T-helper 1 cell treated with Interleukin-12 subunit alpha and Interleukin-12 subunit beta and Interleukin-4 antibody, amounts not matched to agents 30 ng/mL and 1 ng/mL, for 36 hours (primary cell): ENCODE data around the gene ANTKMT. TPM values are rescaled to one million over a fixed set of nuclear protein-coding genes. Genes with fewer than 3 reads are reported as not detected.
"Not testable (repeated sequence)": the region's sequence is repeated elsewhere in the genome, so short reads cannot be mapped to it uniquely, and the experiment has no call there.

Experiments
- intact Hi-C: fragments of 100-400 bp; cut with micrococcal nuclease; formaldehyde crosslinking; loops from one replicate; pipeline ENCODE4 v1.15.1; 2024
- total RNA-seq: library from RNA; stranded (reverse); gene quantifications from 2 replicates; pipeline ENCODE4 v1.2.3, GENCODE V29; 2022

Gene ANTKMT
- total RNA-seq, 1 donor from 2014 or later: 10.8 TPM

- intact Hi-C loops: loop anchor here (1.0 kb wide), 2 partner anchors 12 to 26 kb away; no protein-coding TSS in a partner anchor
Measured at GRCh38 chr16:739560-740458, 18.9 kb downstream of the ANTKMT start.

- intact Hi-C loops: loop anchor here (1.0 kb wide), 2 partner anchors 12 to 26 kb away; no protein-coding TSS in a partner anchor
Measured at GRCh38 chr16:740459-740763, 19.5 kb downstream of the ANTKMT start.

- intact Hi-C loops: loop anchor here (1.0 kb wide), 2 partner anchors 13 to 27 kb away; no protein-coding TSS in a partner anchor
Measured at GRCh38 chr16:740764-741505, 20.0 kb downstream of the ANTKMT start, which contains the start of gene CIAO3. Gene CIAO3 (minus strand): TSS chr16:740997. CDS start chr16:740985, 12 bp downstream.

- intact Hi-C loops: no loop called here
Measured at GRCh38 chr16:741986-742629, 21.2 kb downstream of the ANTKMT start.

- intact Hi-C loops: not testable (repeated sequence)
Measured at GRCh38 chr16:742894-743293, 21.9 kb downstream of the ANTKMT start.

- intact Hi-C loops: no loop called here
Measured at GRCh38 chr16:743794-744500, 23.0 kb downstream of the ANTKMT start.

GRCh38 chr16:745739-746138 is 24.8 kb downstream of the ANTKMT start:
- intact Hi-C loops: no loop called here

- intact Hi-C loops: no loop called here
Measured at GRCh38 chr16:746637-747036, 25.7 kb downstream of the ANTKMT start.

- intact Hi-C loops: no loop called here
Measured at GRCh38 chr16:747978-748746, 27.2 kb downstream of the ANTKMT start.

GRCh38 chr16:749010-749409 is 28.1 kb downstream of the ANTKMT start:
- intact Hi-C loops: no loop called here

- intact Hi-C loops: no loop called here
Measured at GRCh38 chr16:750485-750884, 29.5 kb downstream of the ANTKMT start.

GRCh38 chr16:751152-752006 is 30.4 kb downstream of the ANTKMT start:
- intact Hi-C loops: no loop called here

GRCh38 chr16:752007-752312 is 31.0 kb downstream of the ANTKMT start:
- intact Hi-C loops: no loop called here

- intact Hi-C loops: not testable (repeated sequence)
Measured at GRCh38 chr16:754121-754607, 33.2 kb downstream of the ANTKMT start.

GRCh38 chr16:754656-755055 is 33.7 kb downstream of the ANTKMT start:
- intact Hi-C loops: no loop called here

GRCh38 chr16:756428-756827 is 35.5 kb downstream of the ANTKMT start:
- intact Hi-C loops: no loop called here

- intact Hi-C loops: no loop called here
Measured at GRCh38 chr16:759110-759910, 38.4 kb downstream of the ANTKMT start.

- intact Hi-C loops: no loop called here
Measured at GRCh38 chr16:760065-760464, 39.1 kb downstream of the ANTKMT start.
